HCT116 (cell line): Measurements from ENCODE around the gene TBC1D21.

Source experiments
- EZH2phosphoT487 ChIP-seq: fragments of 200-600 bp; IDR thresholded peaks from 2 replicates; pipeline ENCODE4 v1.6.1; 2018; ENCODE audit warnings: antibody characterized with exemption, borderline replicate concordance
- TF ChIP-seq, protein P1 (sequence below), 3 experiments: fragments of 200-600 bp in 1 of 3; sonication (generic) in 1 of 3; IDR thresholded peaks in 2 of 3; conservative IDR thresholded peaks in 1 of 3; 2 replicates each; pipeline ENCODE4 v1.5.1; 2012 to 2017; ENCODE audit warnings: low read depth in 2 of 3, low read length in 2 of 3, antibody characterized with exemption in 1 of 3, borderline replicate concordance in 1 of 3, control low read depth in 1 of 3, mild to moderate bottlenecking in 1 of 3, mixed read lengths in 1 of 3, mixed run types in 1 of 3, moderate library complexity in 1 of 3; ENCODE audit not compliant: insufficient read depth in 1 of 3
- TF ChIP-seq, protein P2 (sequence below): IDR thresholded peaks from 2 replicates; pipeline ENCODE4 v1.6.1; 2012; ENCODE audit warnings: low read depth

DNA sequence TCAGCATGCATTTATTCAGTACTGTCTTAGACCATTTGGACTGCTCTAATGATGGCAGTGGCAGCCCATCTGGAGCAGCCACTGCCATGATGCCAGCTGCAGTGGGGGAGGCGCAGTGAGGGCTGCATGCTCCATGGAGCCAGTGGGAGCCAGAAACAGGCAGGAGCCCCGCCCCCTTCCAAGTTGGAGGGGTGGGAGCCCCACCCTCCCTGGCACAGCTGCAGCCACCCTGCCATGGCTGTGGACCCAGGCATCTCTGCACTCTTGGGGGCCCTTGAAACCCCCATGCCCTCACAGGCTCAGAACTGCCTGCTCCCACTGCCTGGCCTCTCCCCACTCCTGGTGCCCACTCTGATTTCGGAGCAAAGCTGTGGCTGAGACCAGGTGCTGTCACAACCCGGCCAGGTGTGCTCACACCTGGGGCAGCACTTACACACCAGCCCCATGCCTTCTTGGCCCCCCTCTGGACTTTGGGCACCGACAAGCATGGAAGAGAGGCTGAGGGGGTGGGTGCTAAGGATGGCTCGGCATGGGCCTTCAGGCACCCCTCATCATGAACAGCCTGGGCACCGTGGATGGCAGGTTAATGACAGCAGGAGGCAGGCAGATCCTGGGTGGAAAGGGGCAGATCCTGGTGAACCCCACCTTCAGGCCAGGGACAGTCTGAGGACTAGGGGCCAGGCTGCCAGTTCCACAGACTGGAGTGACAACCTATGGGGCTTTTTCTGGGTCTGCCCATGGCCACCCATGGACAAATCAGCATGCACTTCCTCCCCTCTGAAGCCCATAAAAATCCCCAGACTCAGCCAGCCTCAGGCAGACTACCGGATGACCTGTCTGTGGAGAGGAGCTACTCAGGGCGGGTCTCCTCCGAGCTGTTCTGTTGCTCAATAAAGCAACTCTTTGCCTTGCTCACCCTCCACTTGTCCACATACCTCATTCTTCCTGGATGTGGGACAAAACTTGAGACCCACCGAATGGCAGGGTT is 18.3 kb downstream of the TBC1D21 start:
- TF ChIP-seq, protein P1, sequence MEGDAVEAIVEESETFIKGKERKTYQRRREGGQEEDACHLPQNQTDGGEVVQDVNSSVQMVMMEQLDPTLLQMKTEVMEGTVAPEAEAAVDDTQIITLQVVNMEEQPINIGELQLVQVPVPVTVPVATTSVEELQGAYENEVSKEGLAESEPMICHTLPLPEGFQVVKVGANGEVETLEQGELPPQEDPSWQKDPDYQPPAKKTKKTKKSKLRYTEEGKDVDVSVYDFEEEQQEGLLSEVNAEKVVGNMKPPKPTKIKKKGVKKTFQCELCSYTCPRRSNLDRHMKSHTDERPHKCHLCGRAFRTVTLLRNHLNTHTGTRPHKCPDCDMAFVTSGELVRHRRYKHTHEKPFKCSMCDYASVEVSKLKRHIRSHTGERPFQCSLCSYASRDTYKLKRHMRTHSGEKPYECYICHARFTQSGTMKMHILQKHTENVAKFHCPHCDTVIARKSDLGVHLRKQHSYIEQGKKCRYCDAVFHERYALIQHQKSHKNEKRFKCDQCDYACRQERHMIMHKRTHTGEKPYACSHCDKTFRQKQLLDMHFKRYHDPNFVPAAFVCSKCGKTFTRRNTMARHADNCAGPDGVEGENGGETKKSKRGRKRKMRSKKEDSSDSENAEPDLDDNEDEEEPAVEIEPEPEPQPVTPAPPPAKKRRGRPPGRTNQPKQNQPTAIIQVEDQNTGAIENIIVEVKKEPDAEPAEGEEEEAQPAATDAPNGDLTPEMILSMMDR (IDR thresholded peaks at IDR 0.05 in 2 of 3, conservative IDR thresholded peaks at IDR 0.05 in 1 of 3; ENCODE audit: borderline replicate concordance in 1 of 3, insufficient read depth in 1 of 3, low read depth in 2 of 3, low read length in 2 of 3) = no peak
- no peak for TF ChIP-seq EZH2phosphoT487
- TF ChIP-seq, protein P2, sequence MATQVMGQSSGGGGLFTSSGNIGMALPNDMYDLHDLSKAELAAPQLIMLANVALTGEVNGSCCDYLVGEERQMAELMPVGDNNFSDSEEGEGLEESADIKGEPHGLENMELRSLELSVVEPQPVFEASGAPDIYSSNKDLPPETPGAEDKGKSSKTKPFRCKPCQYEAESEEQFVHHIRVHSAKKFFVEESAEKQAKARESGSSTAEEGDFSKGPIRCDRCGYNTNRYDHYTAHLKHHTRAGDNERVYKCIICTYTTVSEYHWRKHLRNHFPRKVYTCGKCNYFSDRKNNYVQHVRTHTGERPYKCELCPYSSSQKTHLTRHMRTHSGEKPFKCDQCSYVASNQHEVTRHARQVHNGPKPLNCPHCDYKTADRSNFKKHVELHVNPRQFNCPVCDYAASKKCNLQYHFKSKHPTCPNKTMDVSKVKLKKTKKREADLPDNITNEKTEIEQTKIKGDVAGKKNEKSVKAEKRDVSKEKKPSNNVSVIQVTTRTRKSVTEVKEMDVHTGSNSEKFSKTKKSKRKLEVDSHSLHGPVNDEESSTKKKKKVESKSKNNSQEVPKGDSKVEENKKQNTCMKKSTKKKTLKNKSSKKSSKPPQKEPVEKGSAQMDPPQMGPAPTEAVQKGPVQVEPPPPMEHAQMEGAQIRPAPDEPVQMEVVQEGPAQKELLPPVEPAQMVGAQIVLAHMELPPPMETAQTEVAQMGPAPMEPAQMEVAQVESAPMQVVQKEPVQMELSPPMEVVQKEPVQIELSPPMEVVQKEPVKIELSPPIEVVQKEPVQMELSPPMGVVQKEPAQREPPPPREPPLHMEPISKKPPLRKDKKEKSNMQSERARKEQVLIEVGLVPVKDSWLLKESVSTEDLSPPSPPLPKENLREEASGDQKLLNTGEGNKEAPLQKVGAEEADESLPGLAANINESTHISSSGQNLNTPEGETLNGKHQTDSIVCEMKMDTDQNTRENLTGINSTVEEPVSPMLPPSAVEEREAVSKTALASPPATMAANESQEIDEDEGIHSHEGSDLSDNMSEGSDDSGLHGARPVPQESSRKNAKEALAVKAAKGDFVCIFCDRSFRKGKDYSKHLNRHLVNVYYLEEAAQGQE = no peak
